ENCODE measurements around the gene CPB2. TPM values are rescaled to one million over a fixed set of nuclear protein-coding genes. Genes with fewer than 3 reads are reported as not detected.

CPB2 gene
- total RNA-seq, 4 donors from 2014 or later, result not detected

GRCh38 chr13:46122304-46122703, 17.5 kb upstream of the CPB2 start:
- peaks cover 0 to 5% (median 0%) of the 10 kb centered on the region in 4 donors for H3K4me1 ChIP-seq
- no peaks in the 10 kb centered on the region for H3K36me3 ChIP-seq
- no peaks in the 10 kb centered on the region for H3K27me3 ChIP-seq
- H3K9me3 ChIP-seq, result no peaks in the 10 kb centered on the region
- H3K27ac ChIP-seq, result no peak overlapping the region
- intact Hi-C loops (cut with DNase I; ENCODE audit: low total_unique reads) (loop anchor here (10.0 kb wide), 1 partner anchor 868 kb away; no protein-coding TSS in a partner anchor), in situ Hi-C loops (cut with MboI; ENCODE audit: low pct_ligation_motif_present in 1 of 4, low pct_unique_long_range_greater_than_20kb in 1 of 4, low sequenced_read_pairs in 3 of 4) (no loop called here)
- WGBS, 2 donors (ENCODE audit: low coverage in 1 of 2), result 86 to 92% methylated on average over 6 to 7 of the region's 7 CpGs
- H3K4me3 ChIP-seq, result no peak overlapping the region
- DNase-seq, result no peak
- TF ChIP-seq POLR2AphosphoS5 (IDR thresholded peaks at IDR 0.05) (no peak), EP300 (IDR thresholded peaks at IDR 0.05; ENCODE audit: low read depth) (no peak), POLR2A (IDR thresholded peaks at IDR 0.05) (no peak), CTCF (IDR thresholded peaks at IDR 0.05) (no peak)

GRCh38 chr13:46121597-46122163, 16.8 kb upstream of the CPB2 start:
- Histone ChIP-seq H3K27ac (no peak overlapping the region), H3K9me3 (no peaks in the 10 kb centered on the region), H3K4me1 (peaks cover 0 to 5% (median 0%) of the 10 kb centered on the region in 4 donors), H3K36me3 (no peaks in the 10 kb centered on the region), H3K27me3 (no peaks in the 10 kb centered on the region), H3K4me3 (no peak overlapping the region)
- WGBS, 2 donors (ENCODE audit: low coverage in 1 of 2), result 76 to 81% methylated on average over 3 to 4 of the region's 4 CpGs
- in situ Hi-C loops (cut with MboI; ENCODE audit: low pct_ligation_motif_present in 1 of 4, low pct_unique_long_range_greater_than_20kb in 1 of 4, low sequenced_read_pairs in 3 of 4) (no loop called here), intact Hi-C loops (cut with DNase I; ENCODE audit: low total_unique reads) (loop anchor here (10.0 kb wide), 1 partner anchor 867 kb away; no protein-coding TSS in a partner anchor)
- no peak for DNase-seq
- TF ChIP-seq EP300 (IDR thresholded peaks at IDR 0.05; ENCODE audit: low read depth), result no peak
- no peak for TF ChIP-seq POLR2A (IDR thresholded peaks at IDR 0.05)
- TF ChIP-seq CTCF (IDR thresholded peaks at IDR 0.05), result no peak
- TF ChIP-seq POLR2AphosphoS5 (IDR thresholded peaks at IDR 0.05), result no peak

- in situ Hi-C loops (cut with MboI; ENCODE audit: low pct_ligation_motif_present in 1 of 4, low pct_unique_long_range_greater_than_20kb in 1 of 4, low sequenced_read_pairs in 3 of 4) (no loop called here), intact Hi-C loops (cut with DNase I; ENCODE audit: low total_unique reads) (loop anchor here (10.0 kb wide), 1 partner anchor 866 kb away; no protein-coding TSS in a partner anchor)
- no peak overlapping the region for H3K27ac ChIP-seq
- no peak for DNase-seq
- no peaks in the 10 kb centered on the region for H3K27me3 ChIP-seq
- H3K9me3 ChIP-seq, result no peaks in the 10 kb centered on the region
- 81% methylated on average over 2 of the region's 2 CpGs; no CpG with 5 or more reads in 1 of the 2 donors for WGBS, 2 donors (ENCODE audit: low coverage in 1 of 2)
- TF ChIP-seq POLR2A (IDR thresholded peaks at IDR 0.05) (no peak), POLR2AphosphoS5 (IDR thresholded peaks at IDR 0.05) (no peak), CTCF (IDR thresholded peaks at IDR 0.05) (no peak), EP300 (IDR thresholded peaks at IDR 0.05; ENCODE audit: low read depth) (no peak)
- H3K4me3 ChIP-seq, result no peak overlapping the region
- peaks cover 0 to 5% (median 0%) of the 10 kb centered on the region in 4 donors for H3K4me1 ChIP-seq
- H3K36me3 ChIP-seq, result no peaks in the 10 kb centered on the region
These were observed 16.2 kb upstream of the CPB2 start for GRCh38 chr13:46121033-46121432.

GRCh38 chr13:46119883-46120614, 15.2 kb upstream of the CPB2 start:
- H3K27ac ChIP-seq, result no peak overlapping the region
- 76 to 80% methylated on average over 4 to 6 of the region's 6 CpGs for WGBS, 2 donors (ENCODE audit: low coverage in 1 of 2)
- in situ Hi-C loops (cut with MboI; ENCODE audit: low pct_ligation_motif_present in 1 of 4, low pct_unique_long_range_greater_than_20kb in 1 of 4, low sequenced_read_pairs in 3 of 4), result no loop called here
- H3K4me3 ChIP-seq, result no peak overlapping the region
- no peak for DNase-seq
- TF ChIP-seq CTCF (IDR thresholded peaks at IDR 0.05), result no peak
- TF ChIP-seq POLR2AphosphoS5 (IDR thresholded peaks at IDR 0.05), result no peak
- no peak for TF ChIP-seq EP300 (IDR thresholded peaks at IDR 0.05; ENCODE audit: low read depth)
- TF ChIP-seq POLR2A (IDR thresholded peaks at IDR 0.05), result no peak
- no peaks in the 10 kb centered on the region for H3K4me1 ChIP-seq
- H3K9me3 ChIP-seq, result no peaks in the 10 kb centered on the region
- H3K36me3 ChIP-seq, result no peaks in the 10 kb centered on the region
- intact Hi-C loops (cut with DNase I; ENCODE audit: low total_unique reads), result loop anchor here (5.0 to 10.0 kb wide), 2 partner anchors 572 to 865 kb away; no protein-coding TSS in a partner anchor
- H3K27me3 ChIP-seq, result no peaks in the 10 kb centered on the region

All from transverse colon (tissue), 4 donors.